Measurements from ENCODE around the gene YPEL2.

- no peak for TF ChIP-seq JUN (CRISPR knock-in tag; IDR thresholded peaks at IDR 0.05)
- no peak for TF ChIP-seq CTCF (CRISPR knock-in tag; IDR thresholded peaks at IDR 0.05)
- TF ChIP-seq ZFP90 (CRISPR knock-in tag; IDR thresholded peaks at IDR 0.05; ENCODE audit: borderline replicate concordance), result no peak
- no peak for TF ChIP-seq TAF1 (CRISPR knock-in tag; IDR thresholded peaks at IDR 0.05)
- no peak for TF ChIP-seq ZNF280B (CRISPR knock-in tag; IDR thresholded peaks at IDR 0.05; ENCODE audit: borderline replicate concordance)
- no peak for TF ChIP-seq MYNN (CRISPR knock-in tag; IDR thresholded peaks at IDR 0.05; ENCODE audit: low read depth)
- TF ChIP-seq NFE2L2 (IDR thresholded peaks at IDR 0.05; ENCODE audit: low read length), result no peak
- TF ChIP-seq XRCC5 (optimal IDR thresholded peaks at IDR 0.05; ENCODE audit: low read length), result no peak
- no peak for TF ChIP-seq RAD21 (CRISPR knock-in tag; IDR thresholded peaks at IDR 0.05)
- no peak for TF ChIP-seq SNAPC5 (CRISPR knock-in tag; IDR thresholded peaks at IDR 0.05; ENCODE audit: borderline replicate concordance)
- no peak for TF ChIP-seq TBP (CRISPR knock-in tag; IDR thresholded peaks at IDR 0.05)
Observed at GRCh38 chr17:59375857-59376256, 44.4 kb downstream of the YPEL2 start.
